ENCODE data around the gene ELOVL6. TPM values are rescaled to one million over a fixed set of nuclear protein-coding genes. Genes with fewer than 3 reads are reported as not detected.
"Not testable (repeated sequence)": the region's sequence is repeated elsewhere in the genome, so short reads cannot be mapped to it uniquely, and the experiment has no call there.

Gene ELOVL6
- total RNA-seq, 2 donors from 2014 or later: 1.1 TPM

GRCh38 chr4:110195561-110196205 lies 2.7 kb downstream of the ELOVL6 start:
- TF ChIP-seq CTCF (IDR thresholded peaks at IDR 0.05): no peak
- Histone ChIP-seq H3K27me3 (no peaks in the 10 kb centered on the region), H3K4me3 (peak overlapping the region; percentile 85 to 87), H3K36me3 (no peaks in the 10 kb centered on the region), H3K27ac (peak overlapping the region; percentile 80 to 88), H3K4me1 (peaks cover 0 to 6% of the 10 kb centered on the region in 2 donors), H3K9me3 (no peaks in the 10 kb centered on the region)
- DNase-seq (ENCODE audit: low spot score): no peak

DNA sequence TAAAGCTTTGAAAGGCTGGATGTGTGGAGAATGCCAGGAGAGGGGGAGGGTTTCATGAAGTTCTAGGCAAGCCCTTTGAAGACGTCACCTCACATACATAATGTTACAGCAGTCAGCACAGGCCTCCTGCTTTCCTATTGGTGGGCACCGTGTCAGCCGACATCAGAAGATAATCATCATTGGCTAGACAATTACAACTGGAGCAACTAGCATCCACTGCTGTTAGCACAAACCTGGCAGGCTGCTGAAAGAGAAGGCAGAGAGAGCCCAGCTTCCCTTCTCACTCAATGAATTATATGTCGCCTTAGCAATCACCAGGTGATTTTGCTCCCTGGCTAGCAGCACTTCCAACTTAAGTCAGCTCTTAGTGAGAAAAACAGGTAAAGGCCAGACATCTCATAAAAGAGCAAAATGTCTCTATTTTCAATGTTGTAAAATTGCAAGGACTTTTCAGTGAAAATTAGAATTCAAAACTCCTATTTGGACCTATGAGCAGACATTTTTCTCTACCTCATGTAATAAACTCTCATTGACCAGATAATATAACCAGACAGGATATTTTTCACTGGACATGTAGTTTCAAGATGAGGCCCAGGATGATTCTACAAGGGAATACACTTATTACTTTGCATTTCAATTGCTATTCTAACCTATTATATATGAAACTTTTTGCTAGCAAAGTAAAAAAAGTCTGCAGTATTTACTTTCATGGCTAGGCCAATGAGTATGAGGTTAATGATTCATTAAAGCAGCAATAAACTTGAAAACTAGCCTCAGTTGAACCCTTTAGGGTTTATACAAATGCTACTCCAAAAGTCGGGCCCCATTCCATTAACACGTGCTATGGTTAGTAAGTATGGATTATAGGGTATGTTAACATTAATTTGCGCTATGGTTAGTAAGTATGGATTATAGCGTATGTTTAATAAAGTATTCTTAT lies 4.3 kb downstream of the ELOVL6 start:
- no peak for TF ChIP-seq CTCF (IDR thresholded peaks at IDR 0.05)
- Histone ChIP-seq H3K9me3 (no peaks in the 10 kb centered on the region), H3K27me3 (no peaks in the 10 kb centered on the region), H3K36me3 (no peaks in the 10 kb centered on the region), H3K4me1 (peaks cover 0 to 4% of the 10 kb centered on the region in 2 donors), H3K4me3 (no peak overlapping the region), H3K27ac (no peak overlapping the region)
- DNase-seq (ENCODE audit: low spot score): peak; percentile 70

DNA sequence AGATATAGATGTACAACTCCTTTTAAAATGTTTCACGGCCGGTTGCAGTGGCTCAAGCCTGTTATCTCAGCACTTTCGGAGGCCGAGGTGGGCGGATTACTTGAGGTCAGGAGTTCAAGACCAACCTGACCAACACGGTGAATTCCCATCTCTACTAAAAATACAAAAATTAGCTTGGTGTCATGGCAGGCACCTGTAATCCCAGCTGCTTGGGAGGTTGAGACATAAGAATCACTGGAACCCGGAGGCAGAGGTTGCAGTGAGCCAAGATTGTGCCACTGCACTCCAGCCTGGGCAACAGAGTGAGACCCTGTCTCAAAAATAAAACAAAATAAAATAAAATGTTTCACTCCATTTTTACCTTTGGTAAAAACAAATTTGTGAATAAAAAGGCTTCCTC lies 5.1 kb downstream of the ELOVL6 start:
- not testable (repeated sequence) for H3K36me3 ChIP-seq, H3K27ac ChIP-seq

DNA sequence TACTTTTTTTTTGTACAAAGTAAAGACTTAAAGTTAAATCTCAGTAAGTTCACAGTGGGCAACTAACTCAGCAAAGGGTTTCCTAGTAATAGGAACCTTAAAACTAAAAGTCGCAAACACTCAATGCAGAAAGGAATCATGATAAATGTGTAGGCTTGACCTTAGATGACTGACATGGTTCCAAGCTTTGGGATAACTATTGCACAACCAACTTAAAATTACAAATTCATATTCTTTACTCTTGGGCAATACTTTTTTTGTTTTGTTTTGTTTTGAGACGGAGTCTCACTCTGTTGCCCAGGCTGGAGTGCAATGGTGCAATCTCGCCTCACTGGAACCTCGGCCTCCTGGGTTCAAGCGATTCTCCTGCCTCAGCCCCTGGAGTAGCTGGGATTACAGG lies 8.2 kb downstream of the ELOVL6 start:
- no peaks in the 10 kb centered on the region for H3K9me3 ChIP-seq
- H3K4me1 ChIP-seq: no peaks in the 10 kb centered on the region
- no peak overlapping the region for H3K27ac ChIP-seq
- H3K27me3 ChIP-seq: no peaks in the 10 kb centered on the region
- no peak for TF ChIP-seq CTCF (IDR thresholded peaks at IDR 0.05)
- no peaks in the 10 kb centered on the region for H3K36me3 ChIP-seq
- no peak overlapping the region for H3K4me3 ChIP-seq
- DNase-seq (ENCODE audit: low spot score): no peak

More for the DNA sequence above, 5.1 kb downstream of the ELOVL6 start:
- H3K4me3 ChIP-seq; H3K27me3 ChIP-seq; H3K4me1 ChIP-seq; DNase-seq (ENCODE audit: low spot score); H3K9me3 ChIP-seq: not testable (repeated sequence)

DNA sequence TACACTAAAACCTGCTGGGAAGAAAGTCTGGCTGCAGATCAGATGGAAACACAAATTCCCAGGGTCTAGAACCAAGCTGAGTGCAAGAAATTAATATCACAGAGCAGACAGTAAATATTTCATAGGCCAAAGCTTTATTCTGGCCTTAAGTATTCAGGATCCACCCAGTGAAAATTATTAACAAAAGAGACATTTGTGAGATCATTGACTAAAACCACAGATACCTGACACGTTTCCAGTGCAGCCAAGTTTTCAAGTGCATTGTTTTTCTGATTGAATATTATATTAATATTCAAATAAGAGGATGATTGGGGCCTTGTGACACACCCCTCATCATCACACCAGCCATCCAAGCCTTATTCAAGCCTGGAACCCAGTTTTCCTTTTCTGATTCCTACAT lies 10.3 kb downstream of the ELOVL6 start:
- H3K4me3 ChIP-seq: no peak overlapping the region
- no peaks in the 10 kb centered on the region for H3K36me3 ChIP-seq
- TF ChIP-seq CTCF (IDR thresholded peaks at IDR 0.05): no peak
- H3K27ac ChIP-seq: no peak overlapping the region
- H3K27me3 ChIP-seq: no peaks in the 10 kb centered on the region
- no peaks in the 10 kb centered on the region for H3K9me3 ChIP-seq
- DNase-seq (ENCODE audit: low spot score): no peak
- H3K4me1 ChIP-seq: no peaks in the 10 kb centered on the region

DNA sequence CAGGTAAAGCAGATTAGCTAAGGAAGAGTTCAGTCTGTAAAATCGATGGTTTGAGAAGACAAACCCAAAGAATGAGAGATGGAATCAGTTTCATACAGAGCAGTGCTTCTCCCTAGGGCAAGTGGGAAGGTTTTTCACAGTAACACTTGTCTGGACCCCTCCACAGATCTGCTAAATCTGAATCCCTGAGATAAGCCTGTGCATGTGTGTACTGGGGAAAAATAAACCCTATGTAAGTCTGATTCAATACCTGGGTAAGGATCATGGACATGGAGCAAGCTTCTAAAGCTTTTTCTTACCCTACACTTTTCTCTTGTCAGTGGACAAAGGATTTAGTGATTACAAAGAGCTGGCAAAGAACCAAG lies 13.6 kb downstream of the ELOVL6 start:
- no peak for DNase-seq (ENCODE audit: low spot score)
- no peak overlapping the region for H3K27ac ChIP-seq
- H3K4me3 ChIP-seq: no peak overlapping the region
- H3K27me3 ChIP-seq: no peaks in the 10 kb centered on the region
- no peaks in the 10 kb centered on the region for H3K4me1 ChIP-seq
- no peaks in the 10 kb centered on the region for H3K36me3 ChIP-seq
- no peaks in the 10 kb centered on the region for H3K9me3 ChIP-seq
- TF ChIP-seq CTCF (IDR thresholded peaks at IDR 0.05): no peak

All from right atrium auricular region (tissue), 2 donors.